AG09309 (cell line): ENCODE results near the gene PLEKHB1.

Experiments
- DNase-seq: peaks from one replicate; pipeline ENCODE4 v3.0.0-alpha.2; 2010; ENCODE audit warnings: low read depth
- H3K4me3 ChIP-seq: 2 replicates; pipeline ENCODE4 v1.5.1; 2011; ENCODE audit warnings: mild to moderate bottlenecking, low read depth, low read length, moderate library complexity; ENCODE audit not compliant: control insufficient read depth
- TF ChIP-seq, protein P1 (sequence below): IDR thresholded peaks from 2 replicates; pipeline ENCODE4 v1.5.1; 2011; ENCODE audit warnings: mild to moderate bottlenecking, low read depth, low read length, inconsistent platforms; ENCODE audit not compliant: insufficient read depth, control insufficient read depth; ENCODE audit errors: missing control alignments

PLEKHB1 gene

DNA sequence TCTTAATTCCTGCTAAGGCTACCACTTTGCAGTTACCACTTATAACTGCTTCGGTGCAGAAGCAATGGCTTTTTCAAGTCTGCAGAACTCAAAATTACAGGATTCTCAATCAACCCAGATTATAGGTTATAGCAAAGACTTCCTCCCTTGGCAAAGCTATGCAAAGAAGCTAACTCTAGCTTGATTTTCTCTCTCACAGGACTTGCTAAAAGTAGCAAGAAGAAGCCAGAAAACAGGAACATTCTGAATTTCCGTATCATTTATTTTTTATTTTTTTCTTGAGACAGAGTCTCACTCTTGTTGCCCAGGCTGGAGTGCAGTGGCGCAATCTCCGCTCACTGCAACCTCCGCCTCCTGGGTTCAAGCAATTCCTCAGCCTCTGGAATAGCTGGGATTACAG is 10.7 kb upstream of the PLEKHB1 start:
- no peak for DNase-seq
- TF ChIP-seq, protein P1, sequence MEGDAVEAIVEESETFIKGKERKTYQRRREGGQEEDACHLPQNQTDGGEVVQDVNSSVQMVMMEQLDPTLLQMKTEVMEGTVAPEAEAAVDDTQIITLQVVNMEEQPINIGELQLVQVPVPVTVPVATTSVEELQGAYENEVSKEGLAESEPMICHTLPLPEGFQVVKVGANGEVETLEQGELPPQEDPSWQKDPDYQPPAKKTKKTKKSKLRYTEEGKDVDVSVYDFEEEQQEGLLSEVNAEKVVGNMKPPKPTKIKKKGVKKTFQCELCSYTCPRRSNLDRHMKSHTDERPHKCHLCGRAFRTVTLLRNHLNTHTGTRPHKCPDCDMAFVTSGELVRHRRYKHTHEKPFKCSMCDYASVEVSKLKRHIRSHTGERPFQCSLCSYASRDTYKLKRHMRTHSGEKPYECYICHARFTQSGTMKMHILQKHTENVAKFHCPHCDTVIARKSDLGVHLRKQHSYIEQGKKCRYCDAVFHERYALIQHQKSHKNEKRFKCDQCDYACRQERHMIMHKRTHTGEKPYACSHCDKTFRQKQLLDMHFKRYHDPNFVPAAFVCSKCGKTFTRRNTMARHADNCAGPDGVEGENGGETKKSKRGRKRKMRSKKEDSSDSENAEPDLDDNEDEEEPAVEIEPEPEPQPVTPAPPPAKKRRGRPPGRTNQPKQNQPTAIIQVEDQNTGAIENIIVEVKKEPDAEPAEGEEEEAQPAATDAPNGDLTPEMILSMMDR: no peak
- no peak overlapping the region for H3K4me3 ChIP-seq

DNA sequence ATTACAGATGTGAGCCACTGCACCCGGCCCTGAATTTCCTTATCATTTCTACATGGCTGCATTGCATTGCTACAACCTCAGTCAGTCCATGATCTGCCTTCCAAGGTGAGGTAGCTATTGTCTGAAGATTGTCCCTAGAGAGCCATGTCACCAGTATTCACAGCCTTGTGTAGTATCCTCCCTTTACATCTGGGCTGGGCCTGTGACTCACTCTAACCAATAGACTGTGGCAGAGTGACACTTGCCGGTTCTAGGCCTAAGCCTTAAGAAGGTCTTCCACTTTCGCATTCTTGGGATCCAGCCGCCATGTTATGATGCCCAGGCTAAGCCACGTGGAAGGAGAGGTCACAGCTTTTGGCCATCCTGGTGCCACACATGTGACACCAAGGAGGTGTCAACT is 10.1 kb upstream of the PLEKHB1 start:
- TF ChIP-seq, protein P1: no peak
- DNase-seq: no peak
- no peak overlapping the region for H3K4me3 ChIP-seq

DNA sequence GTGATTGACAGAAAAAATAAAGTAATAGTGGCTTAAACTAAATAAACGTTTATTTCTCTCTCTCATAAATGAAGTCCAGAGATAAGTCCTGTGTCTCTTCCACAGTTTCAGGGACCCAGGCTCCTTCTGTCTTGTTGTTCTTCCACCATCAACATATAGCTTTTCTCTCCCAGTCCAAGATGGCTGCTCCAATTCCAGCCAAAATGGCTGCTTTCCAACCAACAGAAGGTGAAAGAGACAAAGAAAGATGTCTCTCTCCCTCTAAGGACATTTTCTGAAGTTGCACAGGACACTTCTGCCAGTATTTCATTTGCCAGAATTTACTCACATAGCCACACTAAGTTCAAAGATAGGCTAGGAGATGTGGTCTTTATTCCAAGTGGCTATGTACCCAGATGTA is 9.4 kb upstream of the PLEKHB1 start:
- H3K4me3 ChIP-seq: no peak overlapping the region
- DNase-seq: no peak
- TF ChIP-seq, protein P1: no peak

DNA sequence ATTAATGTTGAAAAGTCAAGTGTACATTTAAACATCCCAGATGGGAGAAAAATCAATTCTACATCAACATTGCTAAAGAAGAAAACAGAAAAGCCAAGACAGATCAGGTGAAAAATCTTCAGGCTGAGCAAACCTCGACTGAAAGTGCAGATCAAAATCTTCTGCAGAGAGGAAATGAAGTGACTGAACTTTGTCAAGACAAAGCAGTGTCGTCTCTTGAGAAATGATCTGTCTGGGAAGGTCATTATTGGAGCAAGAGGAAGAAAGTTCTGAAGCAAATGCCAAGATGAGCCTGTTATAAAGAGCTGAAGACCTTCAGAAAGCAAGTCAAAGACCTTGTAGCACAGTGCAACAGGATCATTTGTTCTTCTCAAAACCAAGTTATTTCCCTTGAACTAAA is 5.8 kb upstream of the PLEKHB1 start:
- H3K4me3 ChIP-seq: no peak overlapping the region
- TF ChIP-seq, protein P1: no peak
- DNase-seq: no peak

DNA sequence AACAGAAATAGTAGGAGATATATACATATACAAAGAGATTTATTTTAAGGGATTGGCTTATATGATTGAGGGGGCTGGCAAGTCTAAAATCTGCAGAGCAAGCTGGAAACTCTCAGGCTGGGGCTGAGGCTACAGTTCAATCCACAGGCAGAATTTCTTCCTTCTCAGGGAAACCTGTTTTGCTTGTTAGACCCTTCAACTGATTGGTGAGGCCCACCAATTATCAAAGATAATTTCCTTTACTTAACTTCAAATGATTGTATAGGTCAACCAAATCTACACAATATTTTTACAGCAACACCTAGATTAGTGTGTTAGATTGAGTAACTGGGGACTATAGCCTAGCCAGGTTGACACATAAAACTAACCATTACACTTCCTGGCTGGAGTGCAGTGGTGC is 4.7 kb upstream of the PLEKHB1 start:
- TF ChIP-seq, protein P1: no peak
- DNase-seq: no peak
- H3K4me3 ChIP-seq: no peak overlapping the region

DNA sequence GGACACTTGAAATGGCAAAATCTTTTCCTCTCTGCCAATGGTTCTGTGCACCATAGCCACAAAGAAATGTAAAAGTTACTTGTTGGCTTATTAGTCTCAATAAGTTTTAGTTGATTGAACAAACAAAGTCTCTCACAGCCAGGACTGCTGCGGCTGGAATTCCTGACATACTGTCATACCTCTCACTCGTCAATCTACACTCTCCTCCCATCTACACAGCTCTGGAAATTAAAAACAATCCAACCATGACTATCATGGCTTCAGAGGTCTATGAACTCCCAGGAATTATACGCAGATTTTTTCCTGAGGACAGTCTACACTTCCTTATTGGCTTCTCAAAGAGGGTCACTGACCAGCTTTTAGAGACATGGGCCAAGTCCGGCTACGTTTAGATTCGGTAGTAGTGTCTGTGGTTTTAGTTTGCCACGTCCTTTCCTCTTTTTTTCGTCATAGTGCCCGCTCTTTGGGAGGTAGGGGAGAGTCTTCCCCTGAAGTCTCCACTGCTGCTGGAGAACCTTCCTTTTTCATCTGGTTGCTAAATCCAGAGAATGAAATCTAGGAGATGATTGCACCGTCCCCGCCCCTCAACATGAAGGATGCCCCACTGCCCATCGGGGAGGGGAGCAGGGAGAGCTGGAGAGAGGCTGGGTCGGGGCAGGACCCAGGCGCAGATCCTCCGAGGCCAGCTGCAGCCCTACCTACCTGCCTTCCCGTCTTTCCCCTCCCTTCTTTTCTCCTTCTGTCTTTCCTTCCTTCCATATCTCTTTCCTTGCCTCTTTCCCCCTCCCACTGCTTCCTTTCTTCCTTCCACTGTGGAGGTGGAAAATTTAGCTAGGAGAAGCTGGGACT is 1.0 kb upstream of the PLEKHB1 start:
- H3K4me3 ChIP-seq: no peak overlapping the region
- TF ChIP-seq, protein P1: no peak

More for the DNA sequence above, 1.0 kb upstream of the PLEKHB1 start:
- DNase-seq: no peak
